HepG2 (cell line): ENCODE results near the gene STXBP4. TPM values are rescaled to one million over a fixed set of nuclear protein-coding genes. Genes with fewer than 3 reads are reported as not detected.

ENCODE experiments used
- DR1 ChIP-seq: sonication (generic); formaldehyde crosslinking; IDR thresholded peaks from 2 replicates; pipeline ENCODE4 v1.8.0; 2021; ENCODE audit warnings: mild to moderate bottlenecking, missing genetic modification reagents, inconsistent platforms
- FOSL2 ChIP-seq: sonication (generic); formaldehyde crosslinking; IDR thresholded peaks from 2 replicates; pipeline ENCODE4 v1.4.0; 2020; ENCODE audit warnings: missing genetic modification reagents
- FOXK2 ChIP-seq: fragments of 450-650 bp; IDR thresholded peaks from 2 replicates; pipeline ENCODE4 v1.6.1; 2016
- FOXP4 ChIP-seq: sonication (generic); formaldehyde crosslinking; IDR thresholded peaks from 2 replicates; pipeline ENCODE4 v1.4.0; 2020; ENCODE audit warnings: missing genetic modification reagents
- HIVEP1 ChIP-seq: sonication (generic); formaldehyde crosslinking; IDR thresholded peaks from 2 replicates; pipeline ENCODE4 v1.4.0; 2020; ENCODE audit warnings: mild to moderate bottlenecking, missing genetic modification reagents
- HOMEZ ChIP-seq: IDR thresholded peaks from 2 replicates; pipeline ENCODE4 v1.6.1; 2016; ENCODE audit warnings: low read depth
- MATR3 ChIP-seq: sonication (generic); formaldehyde crosslinking; IDR thresholded peaks from 2 replicates; pipeline ENCODE4 v1.4.0; 2020; ENCODE audit warnings: missing genetic modification reagents
- MYNN ChIP-seq: sonication (generic); formaldehyde crosslinking; IDR thresholded peaks from 2 replicates; pipeline ENCODE4 v1.4.0; 2020; ENCODE audit warnings: mild to moderate bottlenecking, low read depth, missing genetic modification reagents
- NCOA5 ChIP-seq: sonication (generic); formaldehyde crosslinking; IDR thresholded peaks from 2 replicates; pipeline ENCODE4 v1.4.0; 2020; ENCODE audit warnings: missing genetic modification reagents
- NR2F6 ChIP-seq, 2 experiments: IDR thresholded peaks; 2 replicates each; pipeline ENCODE4 v1.6.1; 2016; ENCODE audit warnings: antibody characterized with exemption in 1 of 2, mild to moderate bottlenecking in 1 of 2
- RELA ChIP-seq: sonication (generic); formaldehyde crosslinking; IDR thresholded peaks from 2 replicates; pipeline ENCODE4 v1.4.0; 2020; ENCODE audit warnings: missing genetic modification reagents
- RFXAP ChIP-seq: sonication (generic); formaldehyde crosslinking; IDR thresholded peaks from 2 replicates; pipeline ENCODE4 v1.4.0; 2020; ENCODE audit warnings: missing genetic modification reagents, borderline replicate concordance
- SOX5 ChIP-seq: IDR thresholded peaks from 2 replicates; pipeline ENCODE4 v1.6.1; 2016; ENCODE audit warnings: borderline replicate concordance
- TRIM24 ChIP-seq: sonication (generic); formaldehyde crosslinking; IDR thresholded peaks from 2 replicates; pipeline ENCODE4 v1.8.0; 2022; ENCODE audit warnings: mild to moderate bottlenecking, missing genetic modification reagents
- ZBTB39 ChIP-seq: sonication (generic); formaldehyde crosslinking; IDR thresholded peaks from 2 replicates; pipeline ENCODE4 v1.5.0; 2020; ENCODE audit warnings: missing genetic modification reagents
- ZNF224 ChIP-seq: sonication (generic); formaldehyde crosslinking; IDR thresholded peaks from 2 replicates; pipeline ENCODE4 v1.5.0; 2020; ENCODE audit warnings: mild to moderate bottlenecking, missing genetic modification reagents
- ZNF263 ChIP-seq: sonication (generic); formaldehyde crosslinking; IDR thresholded peaks from 2 replicates; pipeline ENCODE4 v1.4.0; 2020; ENCODE audit warnings: missing genetic modification reagents
- ZNF382 ChIP-seq: sonication (generic); formaldehyde crosslinking; IDR thresholded peaks from 2 replicates; pipeline ENCODE4 v1.5.0; 2020; ENCODE audit warnings: missing genetic modification reagents, mild to moderate bottlenecking, borderline replicate concordance
- ZNF766 ChIP-seq: sonication (generic); formaldehyde crosslinking; IDR thresholded peaks from 2 replicates; pipeline ENCODE4 v1.5.0; 2020; ENCODE audit warnings: missing genetic modification reagents, borderline replicate concordance
- ZNF792 ChIP-seq: IDR thresholded peaks from 2 replicates; pipeline ENCODE4 v1.6.1; 2016
- ZNF83 ChIP-seq: sonication (generic); formaldehyde crosslinking; IDR thresholded peaks from 2 replicates; pipeline ENCODE4 v1.4.0; 2020; ENCODE audit warnings: missing genetic modification reagents, mild to moderate bottlenecking, borderline replicate concordance
- polyA plus RNA-seq, 8 experiments: library from polyadenylated mRNA; depleted of rRNA in 3 of 8; stranded (reverse) in 7 of 8; unstranded in 1 of 8; fragments of >200 nt; fragmentation: Illumina TruSeq in 4 of 8; extraction: Trizol in 4 of 8; gene quantifications; 2 replicates each; pipeline versions ENCODE4 v1.2.1 to v1.2.3, GENCODE V29; 2011 to 2016; ENCODE audit warnings: low read depth in 4 of 8, missing spikeins in 1 of 8, mixed read lengths in 1 of 8; ENCODE audit not compliant: insufficient read depth in 1 of 8
- total RNA-seq, 5 experiments: library from RNA; depleted of rRNA; stranded (reverse); fragments of >200 nt; fragmentation: Illumina TruSeq; extraction: Trizol; gene quantifications; 2 replicates each; pipeline ENCODE4 v1.2.3, GENCODE V29; 2016; ENCODE audit warnings: low read depth in 1 of 5
- TF ChIP-seq, protein P1 (sequence below): sonication (generic); formaldehyde crosslinking; IDR thresholded peaks from 2 replicates; pipeline ENCODE4 v1.4.0; 2020; ENCODE audit warnings: missing genetic modification reagents; ENCODE audit errors: not compliant biosample characterization
- TF ChIP-seq, protein P2 (sequence below): sonication (generic); formaldehyde crosslinking; conservative IDR thresholded peaks from 2 replicates; pipeline ENCODE4 v1.4.0; 2020; ENCODE audit warnings: missing genetic modification reagents

The STXBP4 gene
- total and polyA plus RNA-seq, 2 of the 13 experiments (the other 11 are each of a cell fraction or from before 2014, with no cell fraction given): 8.5 to 36.1 TPM

DNA sequence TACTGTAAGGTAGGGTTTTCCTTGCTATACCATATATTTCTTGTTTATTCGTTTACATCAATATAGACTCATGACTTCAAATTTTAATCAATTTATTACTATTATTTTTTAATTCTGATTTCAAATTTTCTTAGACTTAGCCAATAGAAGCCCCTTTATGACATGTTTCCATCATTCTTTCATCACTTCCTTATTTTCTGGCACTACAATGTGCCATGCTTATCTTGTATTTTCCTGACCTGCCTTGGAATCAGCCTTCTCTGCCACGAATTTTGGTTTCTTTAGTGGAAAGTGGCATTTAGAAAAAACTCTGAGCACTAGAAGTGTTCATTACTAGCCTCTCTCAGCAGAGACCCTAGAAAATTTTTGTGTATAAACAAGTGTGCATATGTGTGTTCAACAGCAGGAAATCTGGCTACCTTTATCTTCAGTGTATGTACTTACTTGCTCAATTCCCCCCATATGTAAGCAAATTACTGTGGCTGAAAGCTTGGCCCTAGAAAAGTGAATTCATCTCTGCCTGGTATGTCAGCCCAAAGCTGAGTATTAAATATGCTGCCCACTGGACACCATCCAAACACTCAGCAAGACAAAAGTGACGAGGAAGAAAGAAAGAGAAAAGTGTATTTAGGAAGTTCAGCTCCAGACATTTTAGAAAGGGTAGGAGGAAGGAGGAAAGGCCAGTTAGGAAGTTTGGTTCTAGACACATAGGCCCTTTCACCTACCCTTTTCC, 4.0 kb downstream of the STXBP4 start (continued):
- TF ChIP-seq RELA (CRISPR knock-in tag): no peak
- no peak for TF ChIP-seq MATR3
- TF ChIP-seq HOMEZ (CRISPR knock-in tag): peak; percentile 49; the same call in 1 of the 2 replicates
- no peak for TF ChIP-seq HIVEP1
- TF ChIP-seq ZNF382 (CRISPR knock-in tag): no peak
- 0 out of 2 replicates have a peak, but pooled peaks have one; percentile 40 for TF ChIP-seq FOXP4 (CRISPR knock-in tag)
- no peak for TF ChIP-seq FOXK2
- no peak for TF ChIP-seq RFXAP (CRISPR knock-in tag)
- TF ChIP-seq, protein P1, sequence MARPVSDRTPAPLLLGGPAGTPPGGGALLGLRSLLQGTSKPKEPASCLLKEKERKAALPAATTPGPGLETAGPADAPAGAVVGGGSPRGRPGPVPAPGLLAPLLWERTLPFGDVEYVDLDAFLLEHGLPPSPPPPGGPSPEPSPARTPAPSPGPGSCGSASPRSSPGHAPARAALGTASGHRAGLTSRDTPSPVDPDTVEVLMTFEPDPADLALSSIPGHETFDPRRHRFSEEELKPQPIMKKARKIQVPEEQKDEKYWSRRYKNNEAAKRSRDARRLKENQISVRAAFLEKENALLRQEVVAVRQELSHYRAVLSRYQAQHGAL (CRISPR knock-in tag): no peak
- no peak for TF ChIP-seq SOX5 (CRISPR knock-in tag)
- TF ChIP-seq ZNF766 (CRISPR knock-in tag): no peak
- TF ChIP-seq DR1 (CRISPR knock-in tag): no peak
- TF ChIP-seq MYNN (CRISPR knock-in tag): no peak
- peak; percentile 76; the same call in 1 of the 2 replicates for TF ChIP-seq ZBTB39
- TF ChIP-seq FOSL2 (CRISPR knock-in tag): no peak
- TF ChIP-seq TRIM24 (CRISPR knock-in tag): no peak
- no peak for TF ChIP-seq ZNF263 (CRISPR knock-in tag)
- TF ChIP-seq NCOA5: no peak
- no peak for TF ChIP-seq ZNF83 (CRISPR knock-in tag)
- TF ChIP-seq, protein P2, sequence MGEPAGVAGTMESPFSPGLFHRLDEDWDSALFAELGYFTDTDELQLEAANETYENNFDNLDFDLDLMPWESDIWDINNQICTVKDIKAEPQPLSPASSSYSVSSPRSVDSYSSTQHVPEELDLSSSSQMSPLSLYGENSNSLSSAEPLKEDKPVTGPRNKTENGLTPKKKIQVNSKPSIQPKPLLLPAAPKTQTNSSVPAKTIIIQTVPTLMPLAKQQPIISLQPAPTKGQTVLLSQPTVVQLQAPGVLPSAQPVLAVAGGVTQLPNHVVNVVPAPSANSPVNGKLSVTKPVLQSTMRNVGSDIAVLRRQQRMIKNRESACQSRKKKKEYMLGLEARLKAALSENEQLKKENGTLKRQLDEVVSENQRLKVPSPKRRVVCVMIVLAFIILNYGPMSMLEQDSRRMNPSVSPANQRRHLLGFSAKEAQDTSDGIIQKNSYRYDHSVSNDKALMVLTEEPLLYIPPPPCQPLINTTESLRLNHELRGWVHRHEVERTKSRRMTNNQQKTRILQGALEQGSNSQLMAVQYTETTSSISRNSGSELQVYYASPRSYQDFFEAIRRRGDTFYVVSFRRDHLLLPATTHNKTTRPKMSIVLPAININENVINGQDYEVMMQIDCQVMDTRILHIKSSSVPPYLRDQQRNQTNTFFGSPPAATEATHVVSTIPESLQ: no peak
- TF ChIP-seq ZNF224 (CRISPR knock-in tag): no peak
- no peak for TF ChIP-seq NR2F6 (IDR thresholded peaks at IDR 0.05)
- no peak for TF ChIP-seq NR2F6 (CRISPR knock-in tag; IDR thresholded peaks at IDR 0.05)
- no peak for TF ChIP-seq ZNF792 (CRISPR knock-in tag)
